HG02642 (cell line): ENCODE data around the gene STXBP6.

Source experiments
- ATAC-seq: cut with Tn5 transposase; IDR thresholded peaks from one replicate; pipeline ENCODE4 v1.9.1; 2021; ENCODE audit warnings: mild to moderate bottlenecking; ENCODE audit not compliant: unreplicated experiment, poor library complexity

Gene STXBP6

GRCh38 chr14:25049568-25050268 lies at the start of gene STXBP6:
TSS of gene STXBP6 (minus strand) at chr14:25050147. CDS start at chr14:24974818, 75,329 bp downstream.
- peak; percentile 79 for ATAC-seq

GRCh38 chr14:25097120-25097519 lies 47.2 kb upstream of the STXBP6 start:
- no peak for ATAC-seq

GRCh38 chr14:25095736-25096437 lies 45.9 kb upstream of the STXBP6 start:
- no peak for ATAC-seq

- no peak for ATAC-seq
Observed at GRCh38 chr14:25094171-25094907, 44.4 kb upstream of the STXBP6 start.

- ATAC-seq: no peak
Observed at GRCh38 chr14:25092258-25092740, 42.4 kb upstream of the STXBP6 start.

GRCh38 chr14:25090716-25091454 lies 40.9 kb upstream of the STXBP6 start:
- ATAC-seq: no peak

- no peak for ATAC-seq
Observed at GRCh38 chr14:25090256-25090655, 40.3 kb upstream of the STXBP6 start.

- ATAC-seq: no peak
Observed at GRCh38 chr14:25089496-25089895, 39.5 kb upstream of the STXBP6 start.

GRCh38 chr14:25086821-25087396 lies 37.0 kb upstream of the STXBP6 start:
- no peak for ATAC-seq

- no peak for ATAC-seq
Observed at GRCh38 chr14:25086081-25086480, 36.1 kb upstream of the STXBP6 start.

GRCh38 chr14:25080682-25081081 lies 30.7 kb upstream of the STXBP6 start:
- ATAC-seq: no peak

- ATAC-seq: no peak
Observed at GRCh38 chr14:25079311-25079710, 29.4 kb upstream of the STXBP6 start.

- no peak for ATAC-seq
Observed at GRCh38 chr14:25074099-25074685, 24.2 kb upstream of the STXBP6 start.

- ATAC-seq: no peak
Observed at GRCh38 chr14:25069879-25070278, 19.9 kb upstream of the STXBP6 start.

- ATAC-seq: no peak
Observed at GRCh38 chr14:25067600-25067999, 17.7 kb upstream of the STXBP6 start.

- no peak for ATAC-seq
Observed at GRCh38 chr14:25062022-25062321, 12.0 kb upstream of the STXBP6 start.

- ATAC-seq: no peak
Observed at GRCh38 chr14:25056688-25057078, 6.7 kb upstream of the STXBP6 start.

- no peak for ATAC-seq
Observed at GRCh38 chr14:25055992-25056687, 6.2 kb upstream of the STXBP6 start.

GRCh38 chr14:25055005-25055404 lies 5.1 kb upstream of the STXBP6 start:
- no peak for ATAC-seq
